HEK293 (cell line): ENCODE results near the gene TEAD1.

Experiments
- CTCF ChIA-PET: fragments of 350-600 bp; formaldehyde crosslinking; extraction: SDS; loops from one replicate; lab custom pipeline; 2021; ENCODE audit warnings: antibody characterized with exemption; lab: Yijun Ruan, JAX
- POLR2A ChIA-PET: fragments of 300-600 bp; formaldehyde crosslinking; extraction: SDS; loops from one replicate; lab custom pipeline; 2020; ENCODE audit warnings: antibody characterized with exemption, inconsistent platforms; lab: Yijun Ruan, JAX
- H3K27ac ChIP-seq: fragments of 200-500 bp; sonication (Bioruptor generic); 2 replicates; pipeline ENCODE4 v1.5.1; 2014; ENCODE audit warnings: low read depth, low read length, control low read depth, inconsistent platforms; ENCODE audit errors: extremely low read depth
- H3K36me3 ChIP-seq, 2 experiments: fragments of 200-500 bp in 1 of 2; sonication (Bioruptor generic) in 1 of 2; 1 replicate in 1 of 2; 2 replicates in 1 of 2; pipeline ENCODE4 v1.5.1; 2014 to 2017; ENCODE audit warnings: inconsistent platforms in 2 of 2, low read length in 2 of 2; ENCODE audit not compliant: control insufficient read depth in 2 of 2, insufficient read depth in 1 of 2
- H3K4me1 ChIP-seq: fragments of 200-500 bp; sonication (Bioruptor generic); 2 replicates; pipeline ENCODE4 v1.5.1; 2014; ENCODE audit warnings: mild to moderate bottlenecking, low read length, inconsistent platforms; ENCODE audit not compliant: control insufficient read depth, insufficient read depth
- H3K4me3 ChIP-seq: 2 replicates; pipeline ENCODE4 v1.5.1; 2011; ENCODE audit warnings: low read depth, mild to moderate bottlenecking, control low read depth, low read length, moderate library complexity
- H3K9me3 ChIP-seq: fragments of 200-500 bp; sonication (Bioruptor generic); 2 replicates; pipeline ENCODE4 v1.5.1; 2014; ENCODE audit warnings: low read depth, low read length, inconsistent platforms; ENCODE audit not compliant: control insufficient read depth, insufficient read depth
- GFI1B ChIP-seq: fragments of 450-650 bp; formaldehyde crosslinking; IDR thresholded peaks from 2 replicates; pipeline ENCODE4 v1.5.1; 2016; ENCODE audit warnings: missing biosample characterization, missing genetic modification characterization
- KLF1 ChIP-seq: fragments of 450-650 bp; formaldehyde crosslinking; IDR thresholded peaks from 2 replicates; pipeline ENCODE4 v1.5.1; 2016; ENCODE audit warnings: missing biosample characterization, missing genetic modification characterization
- PATZ1 ChIP-seq: fragments of 450-650 bp; formaldehyde crosslinking; IDR thresholded peaks from 2 replicates; pipeline ENCODE4 v1.5.1; 2016; ENCODE audit warnings: missing biosample characterization, missing genetic modification characterization
- SETDB1 ChIP-seq: IDR thresholded peaks from one replicate; pipeline ENCODE4 v1.6.1; 2017; ENCODE audit warnings: mild to moderate bottlenecking, low read length, moderate library complexity, mixed read lengths; ENCODE audit not compliant: insufficient read length
- TCF7L2 ChIP-seq: IDR thresholded peaks from 2 replicates; pipeline ENCODE4 v1.6.1; 2011; ENCODE audit warnings: low read depth, mild to moderate bottlenecking, inconsistent platforms, low read length, moderate library complexity, borderline replicate concordance
- ZBTB1 ChIP-seq: fragments of 450-650 bp; formaldehyde crosslinking; IDR thresholded peaks from 2 replicates; pipeline ENCODE4 v1.5.1; 2016; ENCODE audit warnings: missing biosample characterization, missing genetic modification characterization
- ZBTB17 ChIP-seq: fragments of 450-650 bp; formaldehyde crosslinking; IDR thresholded peaks from 2 replicates; pipeline ENCODE4 v1.5.1; 2016; ENCODE audit warnings: missing biosample characterization, missing genetic modification characterization
- ZBTB20 ChIP-seq: fragments of 450-650 bp; formaldehyde crosslinking; IDR thresholded peaks from 2 replicates; pipeline ENCODE4 v1.5.1; 2016; ENCODE audit warnings: missing biosample characterization, missing genetic modification characterization
- ZNF140 ChIP-seq: fragments of 450-650 bp; formaldehyde crosslinking; IDR thresholded peaks from 2 replicates; pipeline ENCODE4 v1.5.1; 2016; ENCODE audit warnings: missing biosample characterization, missing genetic modification characterization
- ZNF24 ChIP-seq: fragments of 450-650 bp; formaldehyde crosslinking; IDR thresholded peaks from 2 replicates; pipeline ENCODE4 v1.5.1; 2016; ENCODE audit warnings: missing biosample characterization, missing genetic modification characterization
- ZNF350 ChIP-seq: fragments of 450-650 bp; formaldehyde crosslinking; IDR thresholded peaks from 2 replicates; pipeline ENCODE4 v1.5.0; 2017; ENCODE audit warnings: missing biosample characterization, mild to moderate bottlenecking, missing genetic modification characterization
- ZNF449 ChIP-seq: fragments of 450-650 bp; formaldehyde crosslinking; IDR thresholded peaks from 2 replicates; pipeline ENCODE4 v1.5.1; 2017; ENCODE audit warnings: missing biosample characterization, mild to moderate bottlenecking, missing genetic modification characterization, moderate library complexity
- ZNF639 ChIP-seq: fragments of 450-650 bp; formaldehyde crosslinking; IDR thresholded peaks from 2 replicates; pipeline ENCODE4 v1.5.1; 2016; ENCODE audit warnings: missing biosample characterization, missing genetic modification characterization
- ZNF768 ChIP-seq: fragments of 450-650 bp; formaldehyde crosslinking; IDR thresholded peaks from 2 replicates; pipeline ENCODE4 v1.5.1; 2018; ENCODE audit warnings: missing biosample characterization, mild to moderate bottlenecking, missing genetic modification characterization
- ZNF837 ChIP-seq: fragments of 450-650 bp; formaldehyde crosslinking; IDR thresholded peaks from 2 replicates; pipeline ENCODE4 v1.5.1; 2016; ENCODE audit warnings: missing biosample characterization, missing genetic modification characterization
- ZSCAN23 ChIP-seq: fragments of 450-650 bp; formaldehyde crosslinking; IDR thresholded peaks from 2 replicates; pipeline ENCODE4 v1.5.1; 2016; ENCODE audit warnings: missing biosample characterization, missing genetic modification characterization

TEAD1 gene

GRCh38 chr11:12952094-12952493 lies 277.9 kb downstream of the TEAD1 start:
- H3K27ac ChIP-seq: no peak overlapping the region
- CTCF ChIA-PET: interaction anchor here (1.3 kb wide), 1 partner anchor 22 kb away, joined by 3 read pairs; no protein-coding TSS in a partner anchor
- TF ChIP-seq SETDB1 (peak; percentile 64), ZNF140 (tag by site-specific recombination) (no peak)
- TF ChIP-seq, all 188 proteins: peak for 1
- no peak overlapping the region for H3K4me3 ChIP-seq
- H3K36me3 ChIP-seq: no peaks in the 10 kb centered on the region
- H3K4me1 ChIP-seq: no peaks in the 10 kb centered on the region
- POLR2A ChIA-PET: no interaction called here
- H3K9me3 ChIP-seq: no peaks in the 10 kb centered on the region

GRCh38 chr11:12958986-12959385 lies 284.8 kb downstream of the TEAD1 start:
- Histone ChIP-seq H3K9me3 (no peaks in the 10 kb centered on the region), H3K4me3 (no peak overlapping the region), H3K27ac (no peak overlapping the region), H3K4me1 (no peaks in the 10 kb centered on the region), H3K36me3 (no peaks in the 10 kb centered on the region)
- TF ChIP-seq KLF1 (tag by site-specific recombination): peak; percentile 69
- no peak for TF ChIP-seq ZNF837 (tag by site-specific recombination)
- CTCF ChIA-PET: interaction anchor here (0.7 to 1.5 kb wide), 3 partner anchors 225 to 628 kb away, joined by 3 to 4 read pairs (median 3); no protein-coding TSS in a partner anchor
- POLR2A ChIA-PET: interaction anchor here (0.7 kb wide), 1 partner anchor 628 kb away, joined by 4 read pairs; no protein-coding TSS in a partner anchor

- POLR2A ChIA-PET: no interaction called here
- H3K4me3 ChIP-seq: no peak overlapping the region
- no peak overlapping the region for H3K27ac ChIP-seq
- TF ChIP-seq ZSCAN23 (no peak), ZNF350 (tag by site-specific recombination) (no peak), ZBTB20 (no peak), ZBTB17 (no peak), PATZ1 (tag by site-specific recombination) (no peak), ZNF768 (tag by site-specific recombination) (no peak), ZBTB1 (tag by site-specific recombination) (no peak), ZNF449 (tag by site-specific recombination) (no peak), ZNF24 (tag by site-specific recombination) (no peak), GFI1B (tag by site-specific recombination) (no peak), TCF7L2 (no peak), ZNF639 (tag by site-specific recombination) (no peak)
- TF ChIP-seq, all 188 proteins: peak for 0
- Histone ChIP-seq H3K4me1 (no peaks in the 10 kb centered on the region), H3K36me3 (no peaks in the 10 kb centered on the region), H3K9me3 (no peaks in the 10 kb centered on the region)
- CTCF ChIA-PET: interaction anchor here (0.6 to 2.2 kb wide), 7 partner anchors 15 to 673 kb away, joined by 3 to 7 read pairs (median 4); no protein-coding TSS in a partner anchor
Measured at GRCh38 chr11:12961615-12962014, 287.4 kb downstream of the TEAD1 start.
